Pancreas (tissue), 10 donors: ENCODE data around the gene GHDC. TPM values are rescaled to one million over a fixed set of nuclear protein-coding genes. Genes with fewer than 3 reads are reported as not detected.
"Not testable (repeated sequence)": the region's sequence is repeated elsewhere in the genome, so short reads cannot be mapped to it uniquely, and the experiment has no call there.

Experiments
- ATAC-seq, 4 donors: fragments of 200-7000 bp; cut with Tn5 transposase; one replicate each; pipeline versions ENCODE4 v1.8.0 to v1.9.1; 2020; ENCODE audit warnings: mild to moderate bottlenecking in 4 of 4, moderate library complexity in 4 of 4
- DNase-seq, 6 donors: peaks; one replicate each; pipeline ENCODE4 v3.0.0-alpha.2; 2020
- FAIRE-seq: peaks from 2 replicates; lab custom pipeline; 2012; peaks lifted over from hg19 to GRCh38; lab: Jason Lieb, UNC
- H3K27ac ChIP-seq, 4 donors: fragments of 200-600 bp; sonication (generic); 1 replicate in 3 of 4; 2 replicates in 1 of 4; pipeline versions ENCODE4 v1.5.0 to v1.8.0; 2020
- H3K27me3 ChIP-seq, 4 donors: fragments of 200-600 bp; one replicate each; pipeline ENCODE4 v1.8.0; 2021
- H3K36me3 ChIP-seq, 3 donors: fragments of 200-600 bp; sonication (generic) in 1 of 3; one replicate each; pipeline versions ENCODE4 v1.5.0 to v1.8.0; 2020 to 2021
- H3K4me1 ChIP-seq, 3 donors: fragments of 200-600 bp; one replicate each; pipeline ENCODE4 v1.8.0; 2021
- H3K4me3 ChIP-seq, 4 donors: fragments of 200-600 bp; sonication (generic) in 2 of 4; one replicate each; pipeline versions ENCODE4 v1.5.0 to v1.8.0; 2020 to 2021
- H3K9me3 ChIP-seq, 4 donors: fragments of 200-600 bp; one replicate each; pipeline ENCODE4 v1.8.0; 2021
- CTCF ChIP-seq, 4 donors: fragments of 200-600 bp; sonication (generic) in 3 of 4; IDR thresholded peaks; one replicate each; pipeline versions ENCODE4 v1.5.0 to v1.8.0; 2021; ENCODE audit warnings: antibody characterized with exemption in 4 of 4
- WGBS, 2 donors: extraction: QIAGEN DNeasy Blood & Tissue Kit; methylation state at CpG; one replicate each; pipeline ENCODE4 v1.1.7; 2013; 5-methylcytosine and 5-hydroxymethylcytosine counted together
- intact Hi-C, 3 donors: fragments of 100-400 bp; cut with DNase I; formaldehyde crosslinking; loops; one replicate each; pipeline versions ENCODE4 v1.11.1 to v1.14.2; 2022
- polyA plus RNA-seq, 2 donors: library from polyadenylated mRNA; stranded (reverse); fragments of 200-250 nt; gene quantifications; one replicate each; pipeline ENCODE4 v1.2.3, GENCODE V29; 2013
- total RNA-seq, 6 donors: library from RNA; stranded (reverse); fragmentation: NEBNext Ultra II Directional in 4 of 6; extraction: Animal tissue kit (Norgen Biotek cat#: 25700) in 4 of 6; gene quantifications; one replicate each; pipeline versions ENCODE4 v1.2.1 to v1.2.4, GENCODE V29; 2021 to 2023
- donor health status: healthy with polysubstance abuse.
- donor health status: DM: no; HTN: no; CAD: no; lungs with moderate emphysema.
- donor health status: DM: no; HTN: no; CAD: no.
- donor health status: control.
- donor health status: control.
- donor health status: Bipolar disorder and iron deficiency.
- donor health status: DM: yes; HTN: yes; CAD: no.
- donor health status: DM: no; HTN: no; CAD: no.
- donor health status: DM: no; HTN: no; CAD: no.
- donor health status: DM: yes; HTN: yes; CAD: no.

GHDC gene
- total and polyA plus RNA-seq, 8 donors, result 14.8 to 21.6 (median 18.4) TPM

DNA sequence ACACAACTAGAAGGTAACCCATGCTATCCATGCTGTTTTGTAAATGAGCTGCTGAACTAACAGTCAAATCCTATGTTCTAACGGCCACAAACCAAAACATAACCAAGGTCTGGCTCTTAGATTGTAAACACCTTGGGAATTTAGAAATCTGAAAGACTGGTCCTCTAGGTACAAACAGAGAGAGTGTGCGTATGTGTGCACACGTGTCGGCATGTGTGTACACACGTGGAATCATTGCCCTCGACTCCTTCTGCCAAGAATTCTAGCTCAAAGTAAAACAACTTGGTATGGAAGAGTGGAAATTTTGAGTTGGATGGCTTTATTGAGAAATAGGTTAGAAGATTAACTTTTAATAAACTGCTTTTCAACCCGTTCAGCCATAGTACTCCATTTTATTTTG is 18.1 kb upstream of the GHDC start:
- no peak for TF ChIP-seq CTCF (IDR thresholded peaks at IDR 0.05)
- Histone ChIP-seq H3K36me3 (peaks cover 0 to 24% (median 2%) of the 10 kb centered on the region in 3 donors), H3K9me3 (no peaks in the 10 kb centered on the region), H3K4me1 (peaks cover 8 to 14% (median 14%) of the 10 kb centered on the region in 3 donors), H3K27me3 (no peaks in the 10 kb centered on the region), H3K27ac (peak overlapping the region; percentile 43 to 53 (median 46)), H3K4me3 (no peak overlapping the region)
- ATAC-seq (peak; percentile 72 to 81 (median 76)), DNase-seq (peak in 3 of 6 donors; percentile 30 to 50 (median 48)), FAIRE-seq (no peak)
- intact Hi-C loops, result no loop called here
- 33 to 34% methylated on average over 7 of the region's 7 CpGs for WGBS, 2 donors

DNA sequence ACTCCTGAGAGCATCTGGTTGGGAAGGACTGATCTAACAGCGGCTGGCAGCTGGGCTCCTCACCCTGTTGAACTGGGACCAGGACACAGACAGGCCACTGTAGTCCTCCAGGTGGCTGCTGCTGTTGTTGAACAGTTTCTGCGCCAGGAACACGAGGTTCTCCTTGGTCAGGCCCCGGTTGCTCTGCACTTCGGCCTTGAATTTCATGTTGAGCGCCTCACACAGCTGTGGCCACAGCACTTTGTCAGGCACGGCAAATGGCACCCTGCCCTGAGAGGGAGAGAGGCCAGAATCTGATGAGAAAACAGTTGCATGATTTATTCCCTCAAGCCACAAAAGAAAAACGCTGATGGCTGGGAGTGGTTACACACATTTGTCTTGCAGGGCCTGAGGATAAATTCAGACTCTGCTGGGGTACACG is 17.6 kb upstream of the GHDC start:
- peak overlapping the region; percentile 43 to 53 (median 46) for H3K27ac ChIP-seq
- FAIRE-seq, H3K4me3 ChIP-seq, H3K27me3 ChIP-seq, intact Hi-C loops, H3K9me3 ChIP-seq: not testable (repeated sequence)
- peaks cover 8 to 14% (median 14%) of the 10 kb centered on the region in 3 donors for H3K4me1 ChIP-seq
- H3K36me3 ChIP-seq, result peaks cover 0 to 22% (median 0%) of the 10 kb centered on the region in 3 donors
- DNase-seq (peak in 5 of 6 donors; percentile 73 to 89 (median 85)), ATAC-seq (peak; percentile 91 to 94 (median 93))
- WGBS, 2 donors, result 34 to 45% methylated on average over 9 of the region's 9 CpGs

GRCh38 chr17:42210046-42210445 is 15.8 kb upstream of the GHDC start:
- WGBS, 2 donors, result 92 to 94% methylated on average over 6 of the region's 6 CpGs
- H3K4me1 ChIP-seq, result peaks cover 8 to 14% (median 14%) of the 10 kb centered on the region in 3 donors
- intact Hi-C loops, result no loop called here
- H3K4me3 ChIP-seq, result no peak overlapping the region
- H3K36me3 ChIP-seq, result peaks cover 0 to 10% (median 0%) of the 10 kb centered on the region in 3 donors
- H3K9me3 ChIP-seq, result no peaks in the 10 kb centered on the region
- no peak overlapping the region for H3K27ac ChIP-seq
- FAIRE-seq, result no peak
- no peak for TF ChIP-seq CTCF (IDR thresholded peaks at IDR 0.05)
- no peak for DNase-seq
- no peaks in the 10 kb centered on the region for H3K27me3 ChIP-seq
- ATAC-seq, result no peak

- H3K27me3 ChIP-seq, H3K4me1 ChIP-seq, ATAC-seq, FAIRE-seq, H3K4me3 ChIP-seq, H3K9me3 ChIP-seq, H3K27ac ChIP-seq, intact Hi-C loops: not testable (repeated sequence)
- peak in 1 of 6 donors; percentile 3 for DNase-seq
- H3K36me3 ChIP-seq, result peaks cover 0 to 10% (median 3%) of the 10 kb centered on the region in 3 donors
- WGBS, 2 donors, result 87 to 91% methylated on average over 8 of the region's 8 CpGs
Observed at GRCh38 chr17:42206153-42206612, 11.9 kb upstream of the GHDC start.

GRCh38 chr17:42203354-42203753 is 9.1 kb upstream of the GHDC start:
- ATAC-seq (no peak), DNase-seq (no peak), FAIRE-seq (no peak)
- no peaks in the 10 kb centered on the region for H3K27me3 ChIP-seq
- no peak overlapping the region for H3K27ac ChIP-seq
- no peak overlapping the region for H3K4me3 ChIP-seq
- 98 to 100% methylated on average over 2 of the region's 2 CpGs for WGBS, 2 donors
- peaks cover 0 to 3% (median 0%) of the 10 kb centered on the region in 3 donors for H3K36me3 ChIP-seq
- intact Hi-C loops, result no loop called here
- no peaks in the 10 kb centered on the region for H3K9me3 ChIP-seq
- peaks cover 0 to 6% (median 0%) of the 10 kb centered on the region in 3 donors for H3K4me1 ChIP-seq
- no peak for TF ChIP-seq CTCF (IDR thresholded peaks at IDR 0.05)

- H3K4me1 ChIP-seq, result peaks cover 0 to 6% (median 0%) of the 10 kb centered on the region in 3 donors
- ATAC-seq (no peak), FAIRE-seq (no peak), DNase-seq (no peak)
- intact Hi-C loops, result no loop called here
- H3K9me3 ChIP-seq, result no peaks in the 10 kb centered on the region
- H3K4me3 ChIP-seq, result no peak overlapping the region
- peaks cover 0 to 3% (median 0%) of the 10 kb centered on the region in 3 donors for H3K36me3 ChIP-seq
- no peak for TF ChIP-seq CTCF (IDR thresholded peaks at IDR 0.05)
- 94 to 95% methylated on average over 5 of the region's 5 CpGs for WGBS, 2 donors
- H3K27me3 ChIP-seq, result no peaks in the 10 kb centered on the region
- H3K27ac ChIP-seq, result no peak overlapping the region
Observed at GRCh38 chr17:42202696-42203095, 8.4 kb upstream of the GHDC start.
